ENCODE measurements around the gene VAMP2. TPM values are rescaled to one million over a fixed set of nuclear protein-coding genes. Genes with fewer than 3 reads are reported as not detected.

The VAMP2 gene
- total RNA-seq, 2 experiments from 2014 or later = 26.7 to 27.8 TPM

DNA sequence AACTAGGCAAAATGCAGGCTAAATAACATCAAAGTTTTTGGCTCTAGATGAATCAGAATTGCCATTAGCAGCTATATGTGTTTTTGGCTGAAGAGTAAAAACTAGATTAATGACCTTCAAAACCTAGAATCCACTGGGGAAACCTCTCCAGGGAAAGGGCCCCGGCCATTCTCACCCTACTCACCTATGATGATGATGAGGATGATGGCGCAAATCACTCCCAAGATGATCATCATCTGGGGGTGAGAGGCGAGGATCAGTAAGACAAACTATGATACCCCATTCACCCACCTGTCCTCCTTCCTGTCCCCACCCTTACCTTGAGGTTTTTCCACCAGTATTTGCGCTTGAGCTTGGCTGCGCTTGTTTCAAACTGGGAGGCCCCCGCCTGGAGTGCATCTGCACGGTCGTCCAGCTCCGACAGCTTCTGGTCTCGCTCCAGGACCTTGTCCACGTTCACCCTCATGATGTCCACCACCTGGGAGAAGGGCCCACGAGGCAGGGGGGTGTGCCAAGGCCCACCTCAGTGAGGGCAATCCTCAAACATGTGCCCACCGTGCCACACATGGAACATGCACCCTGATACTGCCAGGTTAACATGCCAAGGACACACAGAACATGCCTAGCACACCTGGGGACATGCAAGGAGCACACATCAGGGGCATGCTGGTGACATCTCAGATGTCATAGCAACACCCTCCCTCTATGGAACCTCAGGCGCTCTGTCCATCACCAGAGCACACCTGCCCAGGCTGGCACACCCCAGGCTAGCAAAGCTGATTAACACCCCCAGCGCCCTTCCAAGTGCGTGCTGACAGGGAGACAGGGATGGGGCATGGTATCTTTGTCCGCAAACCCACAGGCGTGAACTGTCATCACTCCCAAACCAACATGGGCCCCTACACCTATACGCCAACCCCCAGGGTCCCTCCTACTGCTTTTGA, 1.2 kb downstream of the VAMP2 start:
- intact Hi-C loops (cut with DNase I, micrococcal nuclease) = loop anchor here in 1 of 2 experiments (1.0 kb wide), 1 partner anchor 41 kb away; no protein-coding TSS in a partner anchor
- no peaks in the 10 kb centered on the region for H3K9me3 Mint-ChIP-seq (ENCODE audit: low read depth)
- H3K4me3 Mint-ChIP-seq = peak overlapping the region; percentile 85
- H3K27me3 Mint-ChIP-seq = no peaks in the 10 kb centered on the region
- peak overlapping the region; percentile 93 for H3K27ac Mint-ChIP-seq
- H3K36me3 Mint-ChIP-seq (ENCODE audit: low read depth) = peaks cover 33% of the 10 kb centered on the region
- no peak for ATAC-seq
- H3K4me1 Mint-ChIP-seq = peaks cover 57% of the 10 kb centered on the region
- POLR2A ChIA-PET = interaction anchor here (0.9 to 2.7 kb wide), 3 partner anchors 12 to 29 kb away, joined by 3 to 23 read pairs (median 4); partner anchors contain the start of gene BORCS6
- DNase-seq = peak; percentile 35
- CTCF ChIA-PET = interaction anchor here (0.6 to 1.9 kb wide), 9 partner anchors 10 to 88 kb away, joined by 3 to 8 read pairs (median 3); partner anchors contain the start of gene HES7

- Mint-ChIP-seq H3K4me3 (peak overlapping the region; percentile 85), H3K4me1 (peaks cover 57% of the 10 kb centered on the region), H3K27me3 (no peaks in the 10 kb centered on the region), H3K36me3 (ENCODE audit: low read depth) (peaks cover 33% of the 10 kb centered on the region), H3K27ac (peak overlapping the region; percentile 93), H3K9me3 (ENCODE audit: low read depth) (no peaks in the 10 kb centered on the region)
- DNase-seq (peak; percentile 63), ATAC-seq (no peak)
- intact Hi-C loops (cut with DNase I, micrococcal nuclease) = no loop called here
- POLR2A ChIA-PET = interaction anchor here (0.9 to 2.7 kb wide), 3 partner anchors 12 to 29 kb away, joined by 3 to 23 read pairs (median 4); partner anchors contain the start of gene BORCS6
- CTCF ChIA-PET = interaction anchor here (0.5 to 1.9 kb wide), 12 partner anchors 10 to 87 kb away, joined by 3 to 8 read pairs (median 4); partner anchors contain the start of gene HES7
Measured at GRCh38 chr17:8160741-8161221, 2.0 kb downstream of the VAMP2 start.

GRCh38 chr17:8160224-8160577, 2.5 kb downstream of the VAMP2 start:
- Mint-ChIP-seq H3K4me3 (peak overlapping the region; percentile 85), H3K4me1 (peaks cover 57% of the 10 kb centered on the region), H3K36me3 (ENCODE audit: low read depth) (peaks cover 33% of the 10 kb centered on the region), H3K27me3 (no peaks in the 10 kb centered on the region), H3K9me3 (ENCODE audit: low read depth) (no peaks in the 10 kb centered on the region), H3K27ac (peak overlapping the region; percentile 93)
- ChIA-PET CTCF (interaction anchor here (0.5 to 1.4 kb wide), 4 partner anchors 19 to 170 kb away, joined by 3 to 8 read pairs (median 3); no protein-coding TSS in a partner anchor), POLR2A (interaction anchor here (2.7 kb wide), 1 partner anchor 13 kb away, joined by 23 read pairs; no protein-coding TSS in a partner anchor)
- ATAC-seq = no peak
- intact Hi-C loops (cut with DNase I, micrococcal nuclease) = no loop called here
- DNase-seq = no peak

DNA sequence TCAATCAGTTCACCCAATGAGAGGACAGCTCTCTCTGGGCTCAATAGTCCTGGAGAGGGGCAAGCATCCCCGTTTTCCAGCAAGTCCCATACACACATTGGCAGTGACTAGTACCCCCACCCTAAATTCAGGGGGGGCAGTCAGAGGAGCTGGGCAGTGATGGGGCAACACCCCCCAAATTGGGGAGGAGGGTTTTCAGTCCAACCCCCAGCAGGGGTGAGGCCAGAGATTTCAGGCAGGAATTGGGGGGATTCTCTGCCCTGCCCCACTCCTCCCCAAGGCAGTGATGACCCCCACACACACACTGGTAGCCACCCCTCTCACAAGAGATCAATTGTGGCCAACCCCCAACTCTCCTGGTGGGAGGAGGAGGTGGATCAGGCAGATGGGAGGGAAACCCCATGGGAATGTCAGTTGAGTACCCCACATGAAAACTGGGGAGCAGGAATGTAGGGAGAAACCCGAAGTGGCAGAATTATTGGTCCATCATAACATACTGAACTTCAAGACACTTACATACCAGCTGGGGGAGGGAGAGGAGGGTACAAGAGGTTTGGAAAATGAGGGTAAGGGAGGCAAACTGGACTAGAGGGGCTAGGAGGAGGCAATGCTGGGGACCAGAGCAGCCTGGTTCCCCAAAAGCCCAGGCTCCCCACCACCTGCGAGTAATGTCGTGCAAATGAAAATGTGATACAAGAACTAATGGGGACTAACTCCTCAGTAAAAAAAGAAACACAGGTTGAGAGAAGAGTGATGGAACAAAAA, 3.1 kb downstream of the VAMP2 start:
- no peaks in the 10 kb centered on the region for H3K9me3 Mint-ChIP-seq (ENCODE audit: low read depth)

DNA sequence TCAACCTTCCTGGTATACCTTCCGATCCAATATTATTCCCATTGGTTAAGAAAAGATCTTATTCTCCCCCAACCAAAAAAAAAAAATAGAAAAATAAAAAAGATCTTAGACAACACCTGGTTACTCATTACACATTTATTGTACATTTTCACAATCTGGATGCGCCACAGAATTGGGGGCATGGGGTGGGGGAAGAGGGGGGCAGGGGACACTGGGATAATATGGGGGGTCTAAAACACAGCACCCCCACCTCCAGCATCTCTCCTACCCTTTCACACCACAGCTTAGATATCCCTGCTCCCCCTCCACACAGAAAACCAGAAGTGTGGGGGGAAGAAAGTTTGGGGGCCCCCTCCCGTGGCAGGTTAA, 3.7 kb downstream of the VAMP2 start:
- ChIA-PET POLR2A (interaction anchor here (0.8 to 4.3 kb wide), 2 partner anchors 9 to 14 kb away, joined by 3 to 85 read pairs; no protein-coding TSS in a partner anchor), CTCF (interaction anchor here (0.5 to 6.9 kb wide), 13 partner anchors 8 to 243 kb away, joined by 3 to 88 read pairs (median 4); partner anchors contain the start of genes ALOXE3, HES7 and RNF227)
- H3K9me3 Mint-ChIP-seq (ENCODE audit: low read depth) = no peaks in the 10 kb centered on the region
- H3K36me3 Mint-ChIP-seq (ENCODE audit: low read depth) = peaks cover 33% of the 10 kb centered on the region
- no peak for ATAC-seq
- no peak for DNase-seq
- intact Hi-C loops (cut with DNase I, micrococcal nuclease) = loop anchor here (5.0 to 10.0 kb wide), 4 partner anchors 77 to 914 kb away; partner anchors contain the start of genes CD68 (in 1 of the 2), GABARAP (in 1 of the 2), POLR2A (in 1 of the 2) and SLC35G6 (in 1 of the 2)
- peaks cover 45% of the 10 kb centered on the region for H3K4me1 Mint-ChIP-seq
- H3K27ac Mint-ChIP-seq = peak overlapping the region; percentile 66
- H3K4me3 Mint-ChIP-seq = no peak overlapping the region
- no peaks in the 10 kb centered on the region for H3K27me3 Mint-ChIP-seq

More for the DNA sequence above, 3.1 kb downstream of the VAMP2 start:
- CTCF ChIA-PET = interaction anchor here (0.5 to 6.9 kb wide), 10 partner anchors 8 to 169 kb away, joined by 3 to 88 read pairs (median 3); partner anchors contain the start of genes ALOXE3 and HES7
- no peaks in the 10 kb centered on the region for H3K27me3 Mint-ChIP-seq
- ATAC-seq = no peak
- POLR2A ChIA-PET = interaction anchor here (2.7 kb wide), 1 partner anchor 14 kb away, joined by 23 read pairs; no protein-coding TSS in a partner anchor
- no peak for DNase-seq
- H3K4me1 Mint-ChIP-seq = peaks cover 51% of the 10 kb centered on the region
- peaks cover 33% of the 10 kb centered on the region for H3K36me3 Mint-ChIP-seq (ENCODE audit: low read depth)
- intact Hi-C loops (cut with DNase I, micrococcal nuclease) = loop anchor here (5.0 to 10.0 kb wide), 4 partner anchors 77 to 915 kb away; partner anchors contain the start of genes CD68 (in 1 of the 2), GABARAP (in 1 of the 2), POLR2A (in 1 of the 2) and SLC35G6 (in 1 of the 2)
- H3K27ac Mint-ChIP-seq = peak overlapping the region; percentile 79
- no peak overlapping the region for H3K4me3 Mint-ChIP-seq

- no peaks in the 10 kb centered on the region for H3K27me3 Mint-ChIP-seq
- H3K4me3 Mint-ChIP-seq = no peak overlapping the region
- H3K27ac Mint-ChIP-seq = peak overlapping the region; percentile 66
- DNase-seq = peak; percentile 94
- ChIA-PET POLR2A (interaction anchor here (0.8 to 4.3 kb wide), 2 partner anchors 9 to 15 kb away, joined by 3 to 85 read pairs; no protein-coding TSS in a partner anchor), CTCF (interaction anchor here (0.5 to 6.9 kb wide), 14 partner anchors 9 to 243 kb away, joined by 3 to 88 read pairs (median 4); partner anchors contain the start of genes ALOXE3, HES7 and RNF227)
- peaks cover 33% of the 10 kb centered on the region for H3K36me3 Mint-ChIP-seq (ENCODE audit: low read depth)
- no peaks in the 10 kb centered on the region for H3K9me3 Mint-ChIP-seq (ENCODE audit: low read depth)
- peaks cover 42% of the 10 kb centered on the region for H3K4me1 Mint-ChIP-seq
- ATAC-seq = peak; percentile 11
- intact Hi-C loops (cut with DNase I, micrococcal nuclease) = loop anchor here (5.0 to 10.0 kb wide), 4 partner anchors 76 to 914 kb away; partner anchors contain the start of genes CD68 (in 1 of the 2), GABARAP (in 1 of the 2), POLR2A (in 1 of the 2) and SLC35G6 (in 1 of the 2)
Measured at GRCh38 chr17:8158267-8159031, 4.3 kb downstream of the VAMP2 start.

DNA sequence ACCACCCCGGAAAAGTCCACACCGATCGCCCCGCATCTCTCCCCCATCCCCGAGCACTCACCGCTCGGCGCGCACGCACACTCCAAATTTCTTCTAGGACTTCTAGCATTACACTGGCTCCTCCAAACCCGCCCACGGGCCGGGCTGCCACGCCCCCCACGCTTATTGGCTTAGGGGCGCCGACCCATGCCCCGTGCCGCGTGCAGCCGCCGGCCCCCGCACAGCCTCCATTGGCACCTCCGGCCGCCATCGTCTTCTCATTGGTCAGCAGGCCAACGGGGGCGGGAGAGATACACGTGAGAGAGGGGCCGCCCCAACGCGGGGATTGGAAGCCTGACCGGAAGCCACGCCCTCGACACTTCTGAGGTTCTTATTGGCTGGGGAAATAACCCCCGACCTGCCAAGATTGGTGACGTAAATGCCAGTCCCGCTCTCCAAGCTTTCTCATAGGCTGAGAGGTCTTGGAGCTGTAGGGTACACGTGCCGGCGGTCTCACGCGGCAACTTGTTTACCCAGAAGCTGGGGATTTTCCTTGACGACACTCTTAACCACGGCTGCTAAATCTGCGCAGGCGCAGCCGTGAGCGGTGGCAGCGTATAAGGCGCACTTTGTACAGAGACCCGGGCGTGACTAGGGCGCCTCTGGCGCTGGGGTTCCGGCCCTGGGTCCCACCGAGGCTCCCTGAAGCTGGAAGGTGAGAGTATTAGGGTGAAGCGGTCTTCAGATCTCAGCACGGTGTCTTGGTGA, 6.3 kb downstream of the VAMP2 start:
- Mint-ChIP-seq H3K36me3 (ENCODE audit: low read depth) (peaks cover 30% of the 10 kb centered on the region), H3K4me1 (peaks cover 49% of the 10 kb centered on the region), H3K4me3 (no peak overlapping the region), H3K27me3 (no peaks in the 10 kb centered on the region), H3K9me3 (ENCODE audit: low read depth) (no peaks in the 10 kb centered on the region), H3K27ac (no peak overlapping the region)
- ATAC-seq (peak; percentile 75), DNase-seq (peak; percentile 100)
- POLR2A ChIA-PET = interaction anchor here (0.6 to 4.3 kb wide), 11 partner anchors 13 to 91 kb away, joined by 3 to 85 read pairs (median 6); partner anchors contain the start of genes BORCS6, CTC1 and TMEM107
- CTCF ChIA-PET = interaction anchor here (0.5 to 6.9 kb wide), 11 partner anchors 17 to 83 kb away, joined by 3 to 88 read pairs (median 4); partner anchors contain the start of genes ALOXE3 and HES7
- intact Hi-C loops (cut with DNase I, micrococcal nuclease) = loop anchor here (1.0 to 10.0 kb wide), 21 partner anchors 17 to 912 kb away; partner anchors contain the start of genes CD68 (in 1 of the 2), GABARAP (in 1 of the 2), NAA38 (in 1 of the 2) and NEURL4 (in 1 of the 2)

DNA sequence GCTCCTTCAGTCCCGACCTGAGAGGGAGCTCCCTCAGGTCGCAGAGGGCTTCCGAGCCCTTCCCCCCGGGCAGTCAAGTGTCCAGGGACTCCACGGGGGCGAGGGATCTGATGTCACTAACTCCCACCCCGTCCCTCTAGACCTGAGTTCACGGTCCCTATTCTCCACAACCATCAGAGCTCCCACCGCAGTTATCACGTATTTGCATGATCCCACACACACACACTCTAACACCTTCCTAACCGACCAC, 6.8 kb downstream of the VAMP2 start:
- Mint-ChIP-seq H3K36me3 (ENCODE audit: low read depth) (peaks cover 25% of the 10 kb centered on the region), H3K4me1 (peaks cover 44% of the 10 kb centered on the region), H3K27ac (no peak overlapping the region), H3K4me3 (no peak overlapping the region), H3K27me3 (no peaks in the 10 kb centered on the region), H3K9me3 (ENCODE audit: low read depth) (no peaks in the 10 kb centered on the region)
- intact Hi-C loops (cut with DNase I, micrococcal nuclease) = loop anchor here (1.0 to 10.0 kb wide), 21 partner anchors 17 to 911 kb away; partner anchors contain the start of genes CD68 (in 1 of the 2), GABARAP (in 1 of the 2), NAA38 (in 1 of the 2) and NEURL4 (in 1 of the 2)
- DNase-seq (no peak), ATAC-seq (no peak)
- POLR2A ChIA-PET = interaction anchor here (0.6 to 4.3 kb wide), 7 partner anchors 15 to 66 kb away, joined by 3 to 85 read pairs (median 10); partner anchors contain the start of gene TMEM107
- CTCF ChIA-PET = interaction anchor here (0.7 to 6.9 kb wide), 7 partner anchors 18 to 82 kb away, joined by 3 to 88 read pairs (median 4); partner anchors contain the start of genes ALOXE3 and HES7

Data from activated CD4-positive, alpha-beta T cell treated with anti-CD3 and anti-CD28 coated beads for 36 hours (primary cell).